MM.1S (cell line): ENCODE results near the gene OR4E2.
A peak's percentile ranks its signal among the peaks of the same experiment; 100 is the strongest.

ENCODE experiments used
- DNase-seq: peaks from one replicate; pipeline ENCODE4 v3.0.0-alpha.2; 2015
- H2AFZ ChIP-seq: fragments of 300-600 bp; sonication (generic); 2 replicates; pipeline ENCODE4 v1.6.0; 2016; ENCODE audit warnings: antibody characterized with exemption, low read length
- H3F3A ChIP-seq: fragments of 300-600 bp; sonication (generic); 2 replicates; pipeline ENCODE4 v1.6.1; 2016; ENCODE audit warnings: mild to moderate bottlenecking, antibody characterized with exemption, low read length, moderate library complexity, mixed read lengths; ENCODE audit not compliant: insufficient read depth
- H3K27ac ChIP-seq: fragments of 300-600 bp; sonication (generic); 2 replicates; pipeline ENCODE4 v1.5.1; 2016; ENCODE audit warnings: mild to moderate bottlenecking, low read length
- H3K27me3 ChIP-seq: fragments of 300-600 bp; sonication (generic); replicated peaks from 2 replicates; pipeline ENCODE4 v1.6.0; 2016; ENCODE audit warnings: low read length; ENCODE audit not compliant: insufficient read depth
- H3K36me3 ChIP-seq: fragments of 300-600 bp; sonication (generic); replicated peaks from 2 replicates; pipeline ENCODE4 v1.6.1; 2016; ENCODE audit warnings: mild to moderate bottlenecking, low read length, mixed read lengths; ENCODE audit not compliant: insufficient read depth
- H3K4me1 ChIP-seq: fragments of 300-600 bp; sonication (generic); 2 replicates; pipeline ENCODE4 v1.6.1; 2016; ENCODE audit warnings: low read length, mixed read lengths
- H3K4me2 ChIP-seq: fragments of 300-600 bp; sonication (generic); 2 replicates; pipeline ENCODE4 v1.6.0; 2016; ENCODE audit warnings: low read depth, low read length
- H3K4me3 ChIP-seq: fragments of 300-600 bp; sonication (generic); 2 replicates; pipeline ENCODE4 v1.5.1; 2016; ENCODE audit warnings: low read length, mixed read lengths
- H3K79me2 ChIP-seq: fragments of 300-600 bp; sonication (generic); 2 replicates; pipeline ENCODE4 v1.6.1; 2016; ENCODE audit warnings: mixed run types, low read length, mixed read lengths
- H3K9ac ChIP-seq: fragments of 300-600 bp; sonication (generic); 2 replicates; pipeline ENCODE4 v1.6.1; 2016; ENCODE audit warnings: low read length, mixed read lengths
- H3K9me2 ChIP-seq: fragments of 300-600 bp; sonication (generic); replicated peaks from 2 replicates; pipeline ENCODE4 v1.6.1; 2016; ENCODE audit warnings: mild to moderate bottlenecking, low read length, mixed read lengths; ENCODE audit not compliant: insufficient read depth
- H3K9me3 ChIP-seq: fragments of 300-600 bp; sonication (generic); replicated peaks from 2 replicates; pipeline ENCODE4 v1.6.1; 2016; ENCODE audit warnings: mild to moderate bottlenecking, low read length, mixed read lengths; ENCODE audit not compliant: insufficient read depth
- H4K20me1 ChIP-seq: fragments of 300-600 bp; sonication (generic); 2 replicates; pipeline ENCODE4 v1.6.1; 2016; ENCODE audit warnings: mild to moderate bottlenecking, low read length, moderate library complexity, mixed read lengths; ENCODE audit not compliant: insufficient read depth
- EZH2 ChIP-seq: fragments of 300-600 bp; sonication (generic); optimal IDR thresholded peaks from 2 replicates; pipeline ENCODE3; 2017; ENCODE audit warnings: low read depth, mild to moderate bottlenecking, antibody characterized with exemption, low read length, mixed read lengths
- EZH2phosphoT487 ChIP-seq: fragments of 300-600 bp; sonication (generic); IDR thresholded peaks from 2 replicates; pipeline ENCODE4 v1.6.1; 2018; ENCODE audit warnings: antibody characterized with exemption, low read length
- TF ChIP-seq, protein P1 (sequence below): fragments of 300-600 bp; sonication (generic); IDR thresholded peaks from 2 replicates; pipeline ENCODE4 v1.5.1; 2016; ENCODE audit warnings: antibody characterized with exemption, low read length, mixed read lengths

The OR4E2 gene

DNA sequence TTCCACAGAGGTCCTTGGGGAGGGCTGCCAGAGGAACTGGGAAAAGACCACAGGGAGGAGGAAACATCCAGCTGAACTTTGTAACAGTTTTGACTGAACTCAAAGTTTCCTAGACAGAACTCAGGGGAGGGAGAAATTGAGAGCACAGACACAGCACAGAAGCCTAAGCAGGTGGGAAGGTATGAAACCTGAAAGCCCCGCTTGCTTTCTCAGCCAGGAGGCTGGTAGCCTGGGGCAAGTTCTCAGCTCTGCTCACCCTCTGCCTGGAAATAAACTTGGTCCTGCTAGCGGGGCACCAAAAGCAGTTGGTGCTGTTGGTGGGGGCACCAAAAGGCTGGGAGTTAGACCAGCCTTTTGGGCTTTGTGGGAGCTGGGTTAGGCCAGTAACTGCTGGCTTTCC, 45.9 kb downstream of the OR4E2 start:
- H4K20me1 ChIP-seq, result no peaks in the 10 kb centered on the region
- no peak overlapping the region for H3K27ac ChIP-seq
- H3K9me3 ChIP-seq, result no peaks in the 10 kb centered on the region
- H3K4me2 ChIP-seq, result 0 out of 2 replicates have a peak overlapping the region, but pooled peaks have one; percentile 18
- no peaks in the 10 kb centered on the region; the same call in 1 of the 2 replicates for H3K27me3 ChIP-seq
- H3K36me3 ChIP-seq, result no peaks in the 10 kb centered on the region
- H3K79me2 ChIP-seq, result no peaks in the 10 kb centered on the region
- peaks cover 20% of the 10 kb centered on the region for H3K4me1 ChIP-seq
- TF ChIP-seq EZH2phosphoT487 (no peak), EZH2 (no peak)
- TF ChIP-seq, protein P1, sequence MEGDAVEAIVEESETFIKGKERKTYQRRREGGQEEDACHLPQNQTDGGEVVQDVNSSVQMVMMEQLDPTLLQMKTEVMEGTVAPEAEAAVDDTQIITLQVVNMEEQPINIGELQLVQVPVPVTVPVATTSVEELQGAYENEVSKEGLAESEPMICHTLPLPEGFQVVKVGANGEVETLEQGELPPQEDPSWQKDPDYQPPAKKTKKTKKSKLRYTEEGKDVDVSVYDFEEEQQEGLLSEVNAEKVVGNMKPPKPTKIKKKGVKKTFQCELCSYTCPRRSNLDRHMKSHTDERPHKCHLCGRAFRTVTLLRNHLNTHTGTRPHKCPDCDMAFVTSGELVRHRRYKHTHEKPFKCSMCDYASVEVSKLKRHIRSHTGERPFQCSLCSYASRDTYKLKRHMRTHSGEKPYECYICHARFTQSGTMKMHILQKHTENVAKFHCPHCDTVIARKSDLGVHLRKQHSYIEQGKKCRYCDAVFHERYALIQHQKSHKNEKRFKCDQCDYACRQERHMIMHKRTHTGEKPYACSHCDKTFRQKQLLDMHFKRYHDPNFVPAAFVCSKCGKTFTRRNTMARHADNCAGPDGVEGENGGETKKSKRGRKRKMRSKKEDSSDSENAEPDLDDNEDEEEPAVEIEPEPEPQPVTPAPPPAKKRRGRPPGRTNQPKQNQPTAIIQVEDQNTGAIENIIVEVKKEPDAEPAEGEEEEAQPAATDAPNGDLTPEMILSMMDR, result no peak
- no peaks in the 10 kb centered on the region for H3K9me2 ChIP-seq
- H3F3A ChIP-seq, result peaks cover 10% of the 10 kb centered on the region
- DNase-seq, result peak; percentile 28
- no peak overlapping the region for H3K9ac ChIP-seq
- no peak overlapping the region for H3K4me3 ChIP-seq
- H2AFZ ChIP-seq, result no peak overlapping the region

DNA sequence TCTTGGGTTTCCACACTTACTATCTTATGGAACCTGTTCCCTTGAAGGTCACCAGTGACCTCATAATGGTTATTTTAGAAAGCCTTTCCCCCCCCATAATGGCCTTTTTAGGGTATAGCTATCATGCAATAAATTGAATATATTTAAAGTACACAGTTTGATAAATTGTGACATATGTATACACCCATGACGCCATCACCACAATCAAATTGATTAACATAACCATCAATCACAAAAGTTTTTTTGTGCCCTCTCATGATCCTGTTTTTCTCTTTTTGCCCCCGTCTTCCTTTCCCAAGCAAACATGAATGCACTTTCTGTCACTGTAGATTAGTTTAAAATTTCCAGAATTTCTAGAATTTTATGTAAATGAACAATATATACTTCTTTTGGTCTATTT, 48.7 kb downstream of the OR4E2 start:
- peaks cover 11% of the 10 kb centered on the region; the same call in 1 of the 2 replicates for H3K27me3 ChIP-seq
- no peaks in the 10 kb centered on the region for H3K79me2 ChIP-seq
- H3K4me1 ChIP-seq, result peaks cover 28% of the 10 kb centered on the region
- no peaks in the 10 kb centered on the region for H3K9me2 ChIP-seq
- no peak overlapping the region for H2AFZ ChIP-seq
- TF ChIP-seq EZH2, result no peak
- no peak for TF ChIP-seq EZH2phosphoT487
- TF ChIP-seq, protein P1, result no peak
- H3K27ac ChIP-seq, result no peak overlapping the region
- H3F3A ChIP-seq, result peaks cover 10% of the 10 kb centered on the region
- no peaks in the 10 kb centered on the region for H3K36me3 ChIP-seq
- H4K20me1 ChIP-seq, result no peaks in the 10 kb centered on the region
- H3K4me2 ChIP-seq, result no peak overlapping the region
- DNase-seq, result no peak
- H3K9ac ChIP-seq, result no peak overlapping the region
- no peak overlapping the region for H3K4me3 ChIP-seq
- H3K9me3 ChIP-seq, result no peaks in the 10 kb centered on the region

DNA sequence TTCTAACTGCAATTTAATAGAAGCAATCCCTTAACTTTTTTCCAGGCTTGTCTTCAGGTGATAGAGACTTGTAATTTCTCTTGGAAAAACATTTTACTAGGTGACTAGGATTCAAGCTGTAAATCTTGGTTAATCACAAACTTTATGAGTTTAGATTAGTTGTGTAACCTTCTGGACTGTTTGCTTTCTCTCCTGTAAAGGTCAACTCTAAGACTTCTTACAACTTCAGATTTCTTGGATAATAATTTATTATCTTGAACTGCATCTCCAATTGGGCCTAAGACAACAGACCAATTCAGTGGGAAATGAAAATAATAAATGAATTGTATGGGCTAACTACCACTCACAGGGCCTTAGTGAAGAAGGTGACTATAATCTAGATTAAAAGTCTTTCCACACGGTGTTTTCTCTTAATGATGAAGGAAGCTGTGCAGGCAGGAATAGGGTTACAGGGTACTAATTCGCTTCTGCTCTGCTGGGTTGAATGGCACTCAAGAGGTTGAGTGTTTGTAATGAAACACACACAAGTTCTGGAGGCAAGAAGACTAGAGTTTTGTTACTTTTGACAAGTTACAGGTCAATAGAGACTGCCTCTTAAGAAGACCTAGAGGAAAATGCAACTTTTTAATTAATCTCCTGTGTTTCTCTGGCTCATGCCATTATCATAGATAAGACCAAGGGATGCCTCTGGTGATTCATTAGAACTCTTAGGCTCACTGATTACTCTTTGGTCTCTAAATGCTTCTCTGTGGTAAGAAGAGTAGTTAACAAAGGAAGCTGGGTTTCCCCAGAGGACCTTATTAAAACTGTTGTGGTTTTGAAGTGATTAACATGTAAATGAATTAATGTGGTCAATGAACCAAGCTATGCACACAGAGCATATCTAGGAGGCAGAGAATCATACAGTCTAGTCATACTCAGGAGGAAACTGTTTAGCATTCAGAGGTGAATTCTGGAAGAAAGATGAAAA, 50.0 kb downstream of the OR4E2 start:
- TF ChIP-seq EZH2phosphoT487, result no peak
- TF ChIP-seq, protein P1, result no peak
- no peak for TF ChIP-seq EZH2
- H3K79me2 ChIP-seq, result no peaks in the 10 kb centered on the region
- H2AFZ ChIP-seq, result no peak overlapping the region
- no peaks in the 10 kb centered on the region for H4K20me1 ChIP-seq
- peak overlapping the region; percentile 32; the same call in 1 of the 2 replicates for H3K4me2 ChIP-seq
- no peaks in the 10 kb centered on the region for H3K36me3 ChIP-seq
- H3K27ac ChIP-seq, result peak overlapping the region; percentile 31; the same call in 1 of the 2 replicates
- no peak overlapping the region for H3K4me3 ChIP-seq
- no peaks in the 10 kb centered on the region for H3K9me2 ChIP-seq
- no peaks in the 10 kb centered on the region for H3K9me3 ChIP-seq
- DNase-seq, result peak; percentile 65
- peaks cover 28% of the 10 kb centered on the region for H3K4me1 ChIP-seq
- peaks cover 11% of the 10 kb centered on the region; the same call in 1 of the 2 replicates for H3K27me3 ChIP-seq
- peaks cover 10% of the 10 kb centered on the region for H3F3A ChIP-seq
- no peak overlapping the region for H3K9ac ChIP-seq
